Hepatocyte (in vitro differentiated cells): ENCODE measurements around the gene CELF4. TPM values are rescaled to one million over a fixed set of nuclear protein-coding genes. Genes with fewer than 3 reads are reported as not detected.

ENCODE experiments used
- DNase-seq: peaks from one replicate; pipeline ENCODE4 v3.0.0-alpha.2; 2016; ENCODE audit warnings: low spot score
- H2AFZ ChIP-seq: fragments of 200-600 bp; sonication (generic); 2 replicates; pipeline ENCODE4 v1.6.0; 2016; ENCODE audit warnings: antibody characterized with exemption, mild to moderate bottlenecking
- H3K27ac ChIP-seq: fragments of 200-600 bp; sonication (generic); 2 replicates; pipeline ENCODE4 v1.5.1; 2016; ENCODE audit warnings: mild to moderate bottlenecking
- H3K27me3 ChIP-seq: fragments of 200-600 bp; sonication (generic); 2 replicates; pipeline ENCODE4 v1.6.1; 2016
- H3K36me3 ChIP-seq: fragments of 200-600 bp; sonication (generic); replicated peaks from 2 replicates; pipeline ENCODE4 v1.5.1; 2016; ENCODE audit warnings: low read depth; ENCODE audit not compliant: insufficient read depth
- H3K4me1 ChIP-seq: fragments of 200-600 bp; sonication (generic); 2 replicates; pipeline ENCODE4 v1.5.1; 2016; ENCODE audit warnings: mild to moderate bottlenecking, moderate library complexity; ENCODE audit not compliant: insufficient read depth
- H3K4me2 ChIP-seq: fragments of 200-600 bp; sonication (generic); 2 replicates; pipeline ENCODE4 v1.6.0; 2016
- H3K4me3 ChIP-seq: fragments of 200-600 bp; sonication (generic); 2 replicates; pipeline ENCODE4 v1.5.1; 2016; ENCODE audit warnings: mild to moderate bottlenecking
- H3K79me2 ChIP-seq: fragments of 200-600 bp; sonication (generic); 2 replicates; pipeline ENCODE4 v1.6.0; 2017; ENCODE audit warnings: mild to moderate bottlenecking
- H3K9me2 ChIP-seq: fragments of 200-600 bp; sonication (generic); replicated peaks from 2 replicates; pipeline ENCODE4 v1.6.0; 2017; ENCODE audit warnings: mild to moderate bottlenecking; ENCODE audit not compliant: insufficient read depth
- H3K9me3 ChIP-seq: fragments of 200-600 bp; sonication (generic); 2 replicates; pipeline ENCODE4 v1.5.1; 2016; ENCODE audit warnings: low read depth, mild to moderate bottlenecking
- H4K20me1 ChIP-seq: fragments of 200-600 bp; sonication (generic); 2 replicates; pipeline ENCODE4 v1.6.0; 2016; ENCODE audit warnings: mild to moderate bottlenecking; ENCODE audit not compliant: insufficient read depth, poor library complexity, severe bottlenecking
- CTCF ChIP-seq: fragments of 200-600 bp; sonication (generic); IDR thresholded peaks from 2 replicates; pipeline ENCODE4 v1.5.1; 2016; ENCODE audit warnings: antibody characterized with exemption, mild to moderate bottlenecking; ENCODE audit not compliant: poor library complexity
- EZH2 ChIP-seq: fragments of 200-600 bp; sonication (generic); IDR thresholded peaks from 2 replicates; pipeline ENCODE4 v1.6.1; 2016; ENCODE audit warnings: antibody characterized with exemption, mild to moderate bottlenecking, borderline replicate concordance
- EZH2phosphoT487 ChIP-seq: fragments of 200-600 bp; sonication (generic); IDR thresholded peaks from one replicate; pipeline ENCODE4 v1.6.1; 2018; ENCODE audit warnings: antibody characterized with exemption, mild to moderate bottlenecking, low read depth, moderate library complexity; ENCODE audit not compliant: unreplicated experiment, severe bottlenecking
- WGBS: methylation state at CpG from one replicate; pipeline ENCODE4 v1.1.6; 2016; ENCODE audit warnings: low lambda C conversion rate; ENCODE audit errors: missing lambda C conversion rate; 5-methylcytosine and 5-hydroxymethylcytosine counted together
- polyA plus RNA-seq: library from polyadenylated mRNA; unstranded; fragments of >200 nt; fragmentation: Nextera tagmentation; extraction: Ambion mirVana; gene quantifications from 2 replicates; pipeline ENCODE4 v1.2.1, GENCODE V29; 2016
- total RNA-seq: library from RNA; depleted of rRNA; stranded (reverse); fragments of >200 nt; gene quantifications from 2 replicates; pipeline ENCODE4 v1.2.3, GENCODE V29; 2014

The CELF4 gene
- total and polyA plus RNA-seq, 2 experiments from 2014 or later: 1.3 to 2.9 TPM

- H3K27ac ChIP-seq: no peak overlapping the region
- no peak overlapping the region for H3K4me3 ChIP-seq
- H3K4me1 ChIP-seq: no peaks in the 10 kb centered on the region
- WGBS: 68% methylated on average over 6 of the region's 6 CpGs
- no peak for TF ChIP-seq EZH2phosphoT487
- TF ChIP-seq CTCF: no peak
- TF ChIP-seq EZH2: no peak
- no peak overlapping the region for H2AFZ ChIP-seq
- H3K27me3 ChIP-seq: no peaks in the 10 kb centered on the region
- no peak overlapping the region for H3K4me2 ChIP-seq
- no peaks in the 10 kb centered on the region for H3K79me2 ChIP-seq
- H3K9me3 ChIP-seq: no peaks in the 10 kb centered on the region
- H3K9me2 ChIP-seq: no peaks in the 10 kb centered on the region
- no peaks in the 10 kb centered on the region for H4K20me1 ChIP-seq
- DNase-seq: no peak
- no peaks in the 10 kb centered on the region for H3K36me3 ChIP-seq
These were observed 94.0 kb downstream of the CELF4 start for GRCh38 chr18:37471637-37472036.

- Histone ChIP-seq H3K27me3 (no peaks in the 10 kb centered on the region), H3K9me3 (no peaks in the 10 kb centered on the region), H3K36me3 (no peaks in the 10 kb centered on the region), H3K4me3 (no peak overlapping the region), H2AFZ (no peak overlapping the region), H3K9me2 (no peaks in the 10 kb centered on the region), H3K79me2 (no peaks in the 10 kb centered on the region), H3K4me1 (no peaks in the 10 kb centered on the region), H3K27ac (no peak overlapping the region), H4K20me1 (no peaks in the 10 kb centered on the region), H3K4me2 (no peak overlapping the region)
- 94% methylated on average over 2 of the region's 2 CpGs for WGBS
- DNase-seq: no peak
- TF ChIP-seq CTCF (no peak), EZH2 (no peak), EZH2phosphoT487 (no peak)
These were observed 94.6 kb downstream of the CELF4 start for GRCh38 chr18:37470986-37471385.

GRCh38 chr18:37467002-37467662 lies 98.5 kb downstream of the CELF4 start:
- 87% methylated on average over 8 of the region's 8 CpGs for WGBS
- no peak overlapping the region for H3K27ac ChIP-seq
- no peaks in the 10 kb centered on the region for H3K4me1 ChIP-seq
- DNase-seq: no peak
- H3K36me3 ChIP-seq: no peaks in the 10 kb centered on the region
- H2AFZ ChIP-seq: no peak overlapping the region
- no peaks in the 10 kb centered on the region for H3K9me2 ChIP-seq
- H3K4me2 ChIP-seq: no peak overlapping the region
- no peaks in the 10 kb centered on the region for H3K79me2 ChIP-seq
- no peaks in the 10 kb centered on the region for H3K27me3 ChIP-seq
- TF ChIP-seq EZH2phosphoT487 (no peak), CTCF (no peak), EZH2 (no peak)
- H4K20me1 ChIP-seq: no peaks in the 10 kb centered on the region
- no peak overlapping the region for H3K4me3 ChIP-seq
- H3K9me3 ChIP-seq: no peaks in the 10 kb centered on the region
